Measurements from ENCODE around the gene RGS6.

- TF ChIP-seq POLR2A (IDR thresholded peaks at IDR 0.05; ENCODE audit: low read depth, low read length) (no peak), TAF1 (IDR thresholded peaks at IDR 0.05; ENCODE audit: borderline replicate concordance, low read depth, low read length) (no peak)
These were observed 581.9 kb downstream of the RGS6 start for GRCh38 chr14:72513965-72514659.

All from GM12892 (cell line).